Thoracic aorta (tissue), 2 donors: ENCODE measurements around the gene TEDC1. TPM values are rescaled to one million over a fixed set of nuclear protein-coding genes. Genes with fewer than 3 reads are reported as not detected.

Experiments
- ATAC-seq: fragments of 150-250 bp; one replicate; pipeline ENCODE4 v1.8.0; 2017; ENCODE audit warnings: low read depth; ENCODE audit not compliant: insufficient number of reproducible peaks, low FRiP score
- DNase-seq: peaks from one replicate; pipeline ENCODE4 v3.0.0-alpha.2; 2020; ENCODE audit warnings: low spot score
- H3K27ac ChIP-seq, 2 donors: fragments of 200-600 bp; sonication (generic); 1 replicate in 1 of 2; 2 replicates in 1 of 2; pipeline ENCODE4 v1.5.1; 2016; ENCODE audit warnings: mild to moderate bottlenecking in 2 of 2, moderate library complexity in 2 of 2
- H3K27me3 ChIP-seq: fragments of 200-600 bp; sonication (generic); replicated peaks from 2 replicates; pipeline ENCODE4 v1.6.0; 2016; ENCODE audit warnings: mild to moderate bottlenecking; ENCODE audit not compliant: insufficient read depth
- H3K36me3 ChIP-seq: fragments of 200-600 bp; sonication (generic); one replicate; pipeline ENCODE4 v1.5.1; 2016
- H3K4me1 ChIP-seq, 2 donors: fragments of 200-600 bp; sonication (generic); 1 replicate in 1 of 2; 2 replicates in 1 of 2; pipeline versions ENCODE4 v1.5.1 to v1.6.0; 2016; ENCODE audit warnings: low read depth in 2 of 2, mild to moderate bottlenecking in 1 of 2; ENCODE audit not compliant: control insufficient read depth in 1 of 2
- H3K4me3 ChIP-seq: fragments of 200-600 bp; sonication (generic); 2 replicates; pipeline ENCODE4 v1.5.1; 2016; ENCODE audit warnings: mild to moderate bottlenecking
- H3K9me3 ChIP-seq: fragments of 200-600 bp; sonication (generic); 2 replicates; pipeline ENCODE4 v1.5.1; 2016
- CTCF ChIP-seq: fragments of 200-600 bp; sonication (generic); IDR thresholded peaks from one replicate; pipeline ENCODE4 v1.5.1; 2019; ENCODE audit warnings: antibody characterized with exemption
- total RNA-seq, 2 donors: library from RNA; depleted of rRNA; stranded (reverse); fragments of >200 nt; gene quantifications; one replicate each; pipeline versions ENCODE4 v1.1.0 to v1.2.3, GENCODE V29; 2016

Gene TEDC1
- total RNA-seq, 2 donors from 2014 or later, result 7.8 to 42.1 TPM

- Histone ChIP-seq H3K4me3 (peak overlapping the region; percentile 72), H3K4me1 (peaks cover 12 to 52% of the 10 kb centered on the region in 2 donors), H3K9me3 (no peaks in the 10 kb centered on the region), H3K36me3 (no peaks in the 10 kb centered on the region), H3K27me3 (no peaks in the 10 kb centered on the region), H3K27ac (peak overlapping the region in 1 of 2 donors; percentile 59)
- no peak for TF ChIP-seq CTCF
- no peak for DNase-seq
- ATAC-seq, result no peak
Measured at GRCh38 chr14:105491366-105491973, 424 bp downstream of the TEDC1 start.

GRCh38 chr14:105492031-105492970 lies 1.3 kb downstream of the TEDC1 start:
- H3K4me1 ChIP-seq, result peaks cover 8 to 44% of the 10 kb centered on the region in 2 donors
- no peak for DNase-seq
- ATAC-seq, result no peak
- H3K27me3 ChIP-seq, result no peaks in the 10 kb centered on the region
- no peaks in the 10 kb centered on the region for H3K9me3 ChIP-seq
- no peak overlapping the region for H3K4me3 ChIP-seq
- H3K27ac ChIP-seq, result no peak overlapping the region
- no peaks in the 10 kb centered on the region for H3K36me3 ChIP-seq
- no peak for TF ChIP-seq CTCF

GRCh38 chr14:105492971-105493871 lies 2.2 kb downstream of the TEDC1 start:
- Histone ChIP-seq H3K27me3 (no peaks in the 10 kb centered on the region), H3K4me3 (no peak overlapping the region), H3K36me3 (no peaks in the 10 kb centered on the region), H3K9me3 (no peaks in the 10 kb centered on the region), H3K4me1 (peaks cover 8 to 35% of the 10 kb centered on the region in 2 donors), H3K27ac (no peak overlapping the region)
- DNase-seq, result no peak
- no peak for ATAC-seq
- no peak for TF ChIP-seq CTCF

- H3K4me3 ChIP-seq, result no peak overlapping the region
- no peak for DNase-seq
Measured at GRCh38 chr14:105493921-105494605, 3.0 kb downstream of the TEDC1 start.

More at GRCh38 chr14:105493921-105494605, 3.0 kb downstream of the TEDC1 start:
- Histone ChIP-seq H3K36me3 (no peaks in the 10 kb centered on the region), H3K27ac (no peak overlapping the region), H3K27me3 (no peaks in the 10 kb centered on the region), H3K4me1 (peaks cover 8 to 28% of the 10 kb centered on the region in 2 donors), H3K9me3 (no peaks in the 10 kb centered on the region)
- TF ChIP-seq CTCF, result no peak
- ATAC-seq, result no peak
